CD4-positive, alpha-beta T cell (primary cell): Measurements from ENCODE around the gene CBARP. TPM values are rescaled to one million over a fixed set of nuclear protein-coding genes. Genes with fewer than 3 reads are reported as not detected.

Experiments
- ATAC-seq: fragments of 200-7000 bp; cut with Tn5 transposase; one replicate; pipeline ENCODE4 v1.10.0; 2022; ENCODE audit warnings: mild to moderate bottlenecking; ENCODE audit not compliant: poor library complexity
- CTCF ChIA-PET: fragments of 350-600 bp; sonication (Branson Sonifier 250); formaldehyde crosslinking; loops from one replicate; lab custom pipeline; 2021; ENCODE audit warnings: antibody characterized with exemption, inconsistent platforms; lab: Charles Lee
- POLR2A ChIA-PET: fragments of 350-600 bp; sonication (Branson Sonifier 250); formaldehyde crosslinking; loops from one replicate; lab custom pipeline; 2021; ENCODE audit warnings: antibody characterized with exemption, inconsistent platforms; lab: Charles Lee
- DNase-seq, 14 experiments: peaks; one replicate each; pipeline ENCODE4 v3.0.0-alpha.2; 2013 to 2020; ENCODE audit warnings: mixed read lengths in 2 of 14
- H3K27ac ChIP-seq, 2 donors: one replicate each; pipeline versions ENCODE4 v1.5.1 to v1.7.0; 2013; ENCODE audit warnings: low read length in 2 of 2, low read depth in 1 of 2, mild to moderate bottlenecking in 1 of 2
- H3K27me3 ChIP-seq, 2 experiments: 1 replicate in 1 of 2; 2 replicates in 1 of 2; pipeline versions ENCODE4 v1.6.1 to v1.7.0; 2013; ENCODE audit warnings: low read length in 2 of 2, control low read depth in 1 of 2, mild to moderate bottlenecking in 1 of 2, moderate library complexity in 1 of 2; ENCODE audit not compliant: insufficient read depth in 2 of 2, control insufficient read depth in 1 of 2
- H3K36me3 ChIP-seq: one replicate; pipeline ENCODE4 v1.6.1; 2013; ENCODE audit warnings: low read length, control low read depth; ENCODE audit not compliant: insufficient read depth
- H3K4me1 ChIP-seq: one replicate; pipeline ENCODE4 v1.6.1; 2013; ENCODE audit warnings: low read length, control low read depth; ENCODE audit not compliant: insufficient read depth
- H3K4me3 ChIP-seq: one replicate; pipeline ENCODE4 v1.5.1; 2013; ENCODE audit warnings: mild to moderate bottlenecking, low read length, moderate library complexity
- H3K9me3 ChIP-seq, 2 experiments: 1 replicate in 1 of 2; 2 replicates in 1 of 2; pipeline versions ENCODE4 v1.6.1 to v1.7.0; 2013; ENCODE audit warnings: low read length in 2 of 2, mild to moderate bottlenecking in 2 of 2, control low read depth in 1 of 2, moderate library complexity in 1 of 2; ENCODE audit not compliant: control insufficient read depth in 1 of 2, insufficient read depth in 1 of 2
- H3K27ac Mint-ChIP-seq: one replicate; pipeline ENCODE4 v1.8.0; 2020; ENCODE audit warnings: mixed read lengths
- H3K27me3 Mint-ChIP-seq: one replicate; pipeline ENCODE4 v1.8.0; 2021; ENCODE audit warnings: mixed read lengths
- H3K36me3 Mint-ChIP-seq: one replicate; pipeline ENCODE4 v1.8.0; 2021; ENCODE audit warnings: low read depth, mixed read lengths
- H3K4me1 Mint-ChIP-seq: one replicate; pipeline ENCODE4 v1.8.0; 2021; ENCODE audit warnings: low read depth, mixed read lengths
- H3K4me3 Mint-ChIP-seq: one replicate; pipeline ENCODE4 v1.8.0; 2020; ENCODE audit warnings: mild to moderate bottlenecking, mixed read lengths
- H3K9me3 Mint-ChIP-seq: one replicate; pipeline ENCODE4 v1.8.0; 2020; ENCODE audit warnings: mixed read lengths
- intact Hi-C, 2 experiments: fragments of 100-400 bp; cut with DNase I in 1 of 2; cut with micrococcal nuclease in 1 of 2; formaldehyde crosslinking; loops; one replicate each; pipeline versions ENCODE4 v1.15.1 to v1.9.0; 2023 to 2025; cut with DNase I, micrococcal nuclease
- total RNA-seq, 174 experiments: library from RNA in 2 of 174; stranded (reverse) in 2 of 174; gene quantifications; one replicate each; pipeline ENCODE4 v1.2.3 and lab custom pipeline; 2021 to 2026
- TF ChIP-seq, protein P1 (sequence below): fragments of 200-600 bp; IDR thresholded peaks from one replicate; pipeline ENCODE4 v1.8.0; 2022; ENCODE audit warnings: antibody characterized with exemption, mild to moderate bottlenecking

The CBARP gene
- total RNA-seq, 2 experiments from 2014 or later, result 0.22 TPM; not detected in 1

DNA sequence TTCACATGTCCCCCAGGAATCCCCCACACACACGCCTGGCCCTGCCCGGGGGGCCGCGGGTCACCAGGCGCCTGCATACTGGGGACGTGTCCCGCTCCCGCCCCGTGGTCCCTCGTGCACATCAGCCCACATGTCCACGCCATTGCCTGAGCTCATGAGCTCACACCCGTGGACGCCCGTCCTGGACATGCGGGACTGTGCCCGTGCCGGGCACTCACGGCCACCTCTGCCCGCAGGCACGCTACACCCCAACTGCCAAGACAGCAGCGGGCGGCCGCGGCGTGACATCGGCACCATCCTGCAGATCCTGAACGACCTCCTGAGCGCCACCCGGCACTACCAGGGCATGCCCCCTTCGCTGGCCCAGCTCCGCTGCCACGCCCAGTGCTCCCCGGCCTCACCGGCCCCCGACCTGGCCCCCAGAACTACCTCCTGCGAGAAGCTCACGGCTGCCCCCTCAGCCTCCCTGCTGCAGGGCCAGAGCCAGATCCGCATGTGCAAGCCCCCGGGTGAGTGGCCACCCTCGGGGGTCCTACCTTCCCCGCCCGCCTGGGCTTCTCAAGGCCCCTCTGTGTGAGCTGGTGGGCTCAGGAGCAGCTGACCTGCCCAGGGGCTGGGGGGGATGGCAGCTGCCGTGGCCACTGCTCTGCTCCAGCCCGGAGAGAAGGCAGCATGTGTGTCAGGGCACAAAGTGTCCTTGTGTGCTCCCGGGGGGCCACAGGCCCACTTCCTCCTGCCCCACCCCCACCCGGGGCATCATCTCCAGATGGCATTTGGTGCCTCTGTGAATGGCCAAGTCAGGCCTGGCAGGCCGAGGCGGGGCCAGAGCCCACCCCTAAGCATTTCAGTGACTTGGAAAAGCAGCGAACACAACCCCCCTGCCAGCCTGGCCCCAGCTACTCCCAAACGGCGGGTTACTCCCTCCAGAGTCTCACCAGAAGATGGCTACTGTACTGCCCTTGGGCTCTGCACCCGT lies 17.7 kb upstream of the CBARP start:
- Mint-ChIP-seq H3K4me1 (peaks cover 39% of the 10 kb centered on the region), H3K27ac (peak overlapping the region; percentile 71), H3K4me3 (peak overlapping the region; percentile 72), H3K36me3 (peaks cover 66% of the 10 kb centered on the region), H3K9me3 (no peaks in the 10 kb centered on the region), H3K27me3 (no peaks in the 10 kb centered on the region)
- peaks cover 93% of the 10 kb centered on the region for H3K4me1 ChIP-seq
- DNase-seq, result no peak
- POLR2A ChIA-PET, result interaction anchor here (7.1 kb wide), 1 partner anchor 14 kb away, joined by 117 read pairs; the partner anchor contains the start of gene CIRBP
- peaks cover 55% of the 10 kb centered on the region for H3K36me3 ChIP-seq
- no peak for ATAC-seq
- no peaks in the 10 kb centered on the region for H3K9me3 ChIP-seq
- CTCF ChIA-PET, result interaction anchor here (1.1 to 2.4 kb wide), 2 partner anchors 11 kb away, joined by 3 to 12 read pairs; no protein-coding TSS in a partner anchor
- H3K4me3 ChIP-seq, result no peak overlapping the region
- intact Hi-C loops, result no loop called here
- H3K27ac ChIP-seq, result peak overlapping the region in 1 of 2 donors; percentile 35
- TF ChIP-seq, protein P1, sequence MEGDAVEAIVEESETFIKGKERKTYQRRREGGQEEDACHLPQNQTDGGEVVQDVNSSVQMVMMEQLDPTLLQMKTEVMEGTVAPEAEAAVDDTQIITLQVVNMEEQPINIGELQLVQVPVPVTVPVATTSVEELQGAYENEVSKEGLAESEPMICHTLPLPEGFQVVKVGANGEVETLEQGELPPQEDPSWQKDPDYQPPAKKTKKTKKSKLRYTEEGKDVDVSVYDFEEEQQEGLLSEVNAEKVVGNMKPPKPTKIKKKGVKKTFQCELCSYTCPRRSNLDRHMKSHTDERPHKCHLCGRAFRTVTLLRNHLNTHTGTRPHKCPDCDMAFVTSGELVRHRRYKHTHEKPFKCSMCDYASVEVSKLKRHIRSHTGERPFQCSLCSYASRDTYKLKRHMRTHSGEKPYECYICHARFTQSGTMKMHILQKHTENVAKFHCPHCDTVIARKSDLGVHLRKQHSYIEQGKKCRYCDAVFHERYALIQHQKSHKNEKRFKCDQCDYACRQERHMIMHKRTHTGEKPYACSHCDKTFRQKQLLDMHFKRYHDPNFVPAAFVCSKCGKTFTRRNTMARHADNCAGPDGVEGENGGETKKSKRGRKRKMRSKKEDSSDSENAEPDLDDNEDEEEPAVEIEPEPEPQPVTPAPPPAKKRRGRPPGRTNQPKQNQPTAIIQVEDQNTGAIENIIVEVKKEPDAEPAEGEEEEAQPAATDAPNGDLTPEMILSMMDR, result no peak
- H3K27me3 ChIP-seq, result no peaks in the 10 kb centered on the region

- H3K9me3 ChIP-seq, result no peaks in the 10 kb centered on the region
- H3K27ac Mint-ChIP-seq, result peak overlapping the region; percentile 71
- H3K9me3 Mint-ChIP-seq, result no peaks in the 10 kb centered on the region
- peaks cover 35% of the 10 kb centered on the region for H3K4me1 Mint-ChIP-seq
- H3K27me3 Mint-ChIP-seq, result no peaks in the 10 kb centered on the region
- no peaks in the 10 kb centered on the region for H3K27me3 ChIP-seq
- H3K27ac ChIP-seq, result peak overlapping the region; percentile 22 to 87
- H3K36me3 ChIP-seq, result peaks cover 55% of the 10 kb centered on the region
- TF ChIP-seq, protein P1, result no peak
- no peak for DNase-seq
- H3K4me3 Mint-ChIP-seq, result peak overlapping the region; percentile 72
- POLR2A ChIA-PET, result interaction anchor here (3.7 to 7.1 kb wide), 2 partner anchors 10 to 14 kb away, joined by 117 to 193 read pairs; partner anchors contain the start of gene CIRBP
- no peak overlapping the region for H3K4me3 ChIP-seq
- ATAC-seq, result no peak
- H3K4me1 ChIP-seq, result peaks cover 85% of the 10 kb centered on the region
- CTCF ChIA-PET, result interaction anchor here (1.1 to 2.4 kb wide), 2 partner anchors 10 to 12 kb away, joined by 3 to 12 read pairs; no protein-coding TSS in a partner anchor
- peaks cover 65% of the 10 kb centered on the region for H3K36me3 Mint-ChIP-seq
- intact Hi-C loops, result loop anchor here in 1 of 2 experiments (5.0 kb wide), 1 partner anchor 177 kb away; no protein-coding TSS in a partner anchor
Measured at GRCh38 chr19:1254530-1255185, 16.9 kb upstream of the CBARP start.

DNA sequence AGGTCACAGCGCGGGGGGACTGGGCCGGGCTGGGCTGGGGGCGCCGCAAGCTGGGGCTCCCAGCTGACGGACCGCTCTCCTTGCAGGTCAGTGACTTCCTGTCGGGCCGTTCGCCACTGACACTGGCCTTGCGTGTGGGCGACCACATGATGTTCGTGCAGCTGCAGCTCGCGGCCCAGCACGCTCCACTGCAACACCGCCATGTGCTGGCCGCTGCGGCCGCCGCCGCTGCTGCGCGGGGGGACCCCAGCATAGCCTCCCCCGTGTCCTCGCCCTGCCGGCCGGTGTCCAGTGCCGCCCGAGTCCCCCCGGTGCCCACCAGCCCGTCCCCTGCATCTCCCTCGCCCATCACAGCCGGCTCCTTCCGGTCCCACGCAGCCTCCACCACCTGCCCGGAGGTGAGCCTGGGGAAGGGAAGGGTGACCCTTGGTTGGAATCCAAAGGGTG lies 16.3 kb upstream of the CBARP start:
- Histone ChIP-seq H3K4me3 (no peak overlapping the region), H3K9me3 (no peaks in the 10 kb centered on the region), H3K27ac (peak overlapping the region; percentile 22 to 87), H3K4me1 (peaks cover 79% of the 10 kb centered on the region), H3K36me3 (peaks cover 55% of the 10 kb centered on the region), H3K27me3 (no peaks in the 10 kb centered on the region)
- POLR2A ChIA-PET, result interaction anchor here (1.8 to 3.7 kb wide), 2 partner anchors 10 to 11 kb away, joined by 23 to 193 read pairs; partner anchors contain the start of gene CIRBP
- Mint-ChIP-seq H3K36me3 (peaks cover 63% of the 10 kb centered on the region), H3K4me1 (peaks cover 29% of the 10 kb centered on the region), H3K4me3 (peak overlapping the region; percentile 72), H3K9me3 (no peaks in the 10 kb centered on the region), H3K27me3 (no peaks in the 10 kb centered on the region), H3K27ac (peak overlapping the region; percentile 71)
- CTCF ChIA-PET, result interaction anchor here (1.8 kb wide), 1 partner anchor 10 kb away, joined by 19 read pairs; no protein-coding TSS in a partner anchor
- DNase-seq (no peak), ATAC-seq (no peak)
- intact Hi-C loops, result loop anchor here in 1 of 2 experiments (5.0 kb wide), 1 partner anchor 177 kb away; no protein-coding TSS in a partner anchor
- TF ChIP-seq, protein P1, result no peak
